HFF-Myc (cell line): Measurements from ENCODE around the gene TCEANC.

Experiments
- DNase-seq: peaks from one replicate; pipeline ENCODE4 v3.0.0-alpha.2; 2011; ENCODE audit warnings: low read depth; ENCODE audit errors: extremely low read depth
- H3K4me3 ChIP-seq: replicated peaks from 2 replicates; pipeline ENCODE4 v1.5.1; 2011; ENCODE audit warnings: low read depth, mild to moderate bottlenecking, control low read depth, low read length
- CTCF ChIP-seq: IDR thresholded peaks from 2 replicates; pipeline ENCODE4 v1.5.1; 2012; ENCODE audit warnings: mild to moderate bottlenecking, low read depth, low read length, control low read depth; ENCODE audit errors: missing control alignments

The TCEANC gene

GRCh38 chrX:13655674-13656073, 2.7 kb downstream of the TCEANC start:
- TF ChIP-seq CTCF: no peak
- no peak for DNase-seq
- H3K4me3 ChIP-seq: no peak overlapping the region

- peak; percentile 45 for TF ChIP-seq CTCF
- no peak for DNase-seq
- no peak overlapping the region for H3K4me3 ChIP-seq
Measured at GRCh38 chrX:13658602-13659001, 5.7 kb downstream of the TCEANC start.

GRCh38 chrX:13659063-13659462, 6.1 kb downstream of the TCEANC start:
- TF ChIP-seq CTCF: no peak
- no peak for DNase-seq
- no peak overlapping the region for H3K4me3 ChIP-seq

GRCh38 chrX:13661735-13662288, 8.9 kb downstream of the TCEANC start:
- no peak for TF ChIP-seq CTCF
- no peak for DNase-seq
- H3K4me3 ChIP-seq: no peak overlapping the region

GRCh38 chrX:13662355-13662791, 9.4 kb downstream of the TCEANC start:
- no peak overlapping the region for H3K4me3 ChIP-seq
- DNase-seq: no peak
- no peak for TF ChIP-seq CTCF

- H3K4me3 ChIP-seq: no peak overlapping the region
- no peak for DNase-seq
- no peak for TF ChIP-seq CTCF
Measured at GRCh38 chrX:13664020-13664419, 11.1 kb downstream of the TCEANC start.

- no peak for TF ChIP-seq CTCF
Measured at GRCh38 chrX:13666836-13667235, 13.9 kb downstream of the TCEANC start.

More at GRCh38 chrX:13666836-13667235, 13.9 kb downstream of the TCEANC start:
- H3K4me3 ChIP-seq: no peak overlapping the region
- DNase-seq: no peak
